Measurements from ENCODE around the gene CD2. TPM values are rescaled to one million over a fixed set of nuclear protein-coding genes. Genes with fewer than 3 reads are reported as not detected.

CD2 gene
- total RNA-seq, 6 experiments from 2014 or later: 0.13 to 1.5 (median 0.66) TPM

- Histone ChIP-seq H3K4me1 (no peaks in the 10 kb centered on the region), H3K27me3 (no peaks in the 10 kb centered on the region), H3K27ac (no peak overlapping the region), H3K4me3 (no peak overlapping the region), H3K9me3 (no peaks in the 10 kb centered on the region), H3K36me3 (no peaks in the 10 kb centered on the region)
- no peak for ATAC-seq
- DNase-seq: no peak
- TF ChIP-seq POLR2A (IDR thresholded peaks at IDR 0.05) (no peak), CTCF (IDR thresholded peaks at IDR 0.05) (no peak)
- 80% methylated on average over 1 of the region's 1 CpG for WGBS (ENCODE audit: insufficient coverage, low coverage, low lambda C conversion rate, missing lambda C conversion rate)
- intact Hi-C loops (cut with DNase I): loop anchor here in 1 of 2 donors (10.0 kb wide), 1 partner anchor 61 kb away; no protein-coding TSS in a partner anchor
Observed at GRCh38 chr1:116806245-116806644, 52.0 kb downstream of the CD2 start.

GRCh38 chr1:116806671-116807070, 52.4 kb downstream of the CD2 start:
- 74% methylated on average over 4 of the region's 4 CpGs for WGBS (ENCODE audit: insufficient coverage, low coverage, low lambda C conversion rate, missing lambda C conversion rate)

GRCh38 chr1:116807394-116808199, 53.4 kb downstream of the CD2 start:
- intact Hi-C loops (cut with DNase I): loop anchor here in 1 of 2 donors (10.0 kb wide), 1 partner anchor 63 kb away; no protein-coding TSS in a partner anchor
- Histone ChIP-seq H3K4me1 (no peaks in the 10 kb centered on the region), H3K27me3 (no peaks in the 10 kb centered on the region), H3K4me3 (no peak overlapping the region), H3K27ac (no peak overlapping the region), H3K9me3 (peaks cover 0 to 3% (median 0%) of the 10 kb centered on the region in 4 donors), H3K36me3 (no peaks in the 10 kb centered on the region)
- 63% methylated on average over 16 of the region's 16 CpGs for WGBS (ENCODE audit: insufficient coverage, low coverage, low lambda C conversion rate, missing lambda C conversion rate)
- no peak for ATAC-seq
- TF ChIP-seq CTCF (IDR thresholded peaks at IDR 0.05): no peak
- no peak for TF ChIP-seq POLR2A (IDR thresholded peaks at IDR 0.05)
- no peak for DNase-seq

More at GRCh38 chr1:116806671-116807070, 52.4 kb downstream of the CD2 start:
- no peaks in the 10 kb centered on the region for H3K36me3 ChIP-seq
- DNase-seq: no peak
- no peak overlapping the region for H3K4me3 ChIP-seq
- H3K27ac ChIP-seq: no peak overlapping the region
- H3K27me3 ChIP-seq: no peaks in the 10 kb centered on the region
- H3K9me3 ChIP-seq: no peaks in the 10 kb centered on the region
- no peak for ATAC-seq
- no peak for TF ChIP-seq POLR2A (IDR thresholded peaks at IDR 0.05)
- TF ChIP-seq CTCF (IDR thresholded peaks at IDR 0.05): no peak
- no peaks in the 10 kb centered on the region for H3K4me1 ChIP-seq
- intact Hi-C loops (cut with DNase I): loop anchor here in 1 of 2 donors (10.0 kb wide), 1 partner anchor 62 kb away; no protein-coding TSS in a partner anchor

GRCh38 chr1:116808200-116808847, 54.1 kb downstream of the CD2 start:
- Histone ChIP-seq H3K27me3 (no peaks in the 10 kb centered on the region), H3K27ac (no peak overlapping the region), H3K9me3 (peaks cover 0 to 7% (median 0%) of the 10 kb centered on the region in 4 donors), H3K4me1 (no peaks in the 10 kb centered on the region), H3K36me3 (no peaks in the 10 kb centered on the region), H3K4me3 (no peak overlapping the region)
- WGBS (ENCODE audit: insufficient coverage, low coverage, low lambda C conversion rate, missing lambda C conversion rate): 55% methylated on average over 8 of the region's 8 CpGs
- DNase-seq (no peak), ATAC-seq (no peak)
- intact Hi-C loops (cut with DNase I): loop anchor here in 1 of 2 donors (10.0 kb wide), 1 partner anchor 64 kb away; no protein-coding TSS in a partner anchor
- TF ChIP-seq CTCF (IDR thresholded peaks at IDR 0.05): no peak
- TF ChIP-seq POLR2A (IDR thresholded peaks at IDR 0.05): no peak
